ENCODE results near the gene RACGAP1.

Gene RACGAP1

DNA sequence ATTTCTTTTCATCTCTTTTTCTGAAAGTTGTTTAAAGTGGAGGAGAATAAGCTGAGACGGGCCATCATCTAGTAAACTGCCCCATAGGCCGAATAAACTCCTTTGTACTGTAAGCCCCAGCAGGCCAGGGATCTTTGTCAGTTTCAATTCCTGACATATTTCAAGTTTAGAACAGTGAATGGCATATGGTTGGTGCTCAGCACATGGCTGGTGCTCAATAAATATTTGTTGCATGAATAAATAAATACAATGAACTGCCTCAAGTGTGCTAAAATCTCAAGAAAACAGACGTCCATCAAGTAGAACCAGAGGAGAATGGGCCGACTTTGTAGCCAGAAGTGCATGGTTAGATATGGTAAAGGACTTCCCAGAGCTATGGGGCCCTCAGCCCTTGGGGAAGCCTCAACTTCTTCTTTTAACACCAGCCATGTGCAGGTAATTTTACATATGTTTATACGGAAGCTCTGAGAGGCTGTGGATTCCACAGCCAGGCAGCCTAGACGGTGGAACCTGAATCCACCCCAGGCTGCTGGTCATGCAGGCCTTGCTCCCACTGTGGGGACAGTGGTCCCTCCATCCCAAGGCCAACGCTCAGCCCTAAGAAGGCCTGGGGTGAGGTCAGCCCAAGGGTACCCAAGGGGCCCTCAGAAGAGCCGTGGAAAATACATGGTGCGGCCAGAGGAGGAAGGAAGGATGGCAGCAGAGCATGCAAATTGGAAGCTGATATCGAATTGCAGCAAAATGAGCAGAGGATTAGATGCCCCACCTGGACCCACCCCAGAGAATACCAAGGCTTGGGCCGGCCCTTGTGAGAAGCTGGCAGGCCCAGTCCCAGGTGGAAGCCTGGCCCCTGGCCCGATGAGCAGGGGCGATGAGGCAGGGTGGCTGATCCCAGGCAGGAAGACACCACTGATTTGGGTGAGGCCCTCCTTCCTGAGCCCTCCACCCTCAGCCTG is 83.5 kb downstream of the RACGAP1 start:
- H3K4me3 ChIP-seq (ENCODE audit: insufficient read length, low read depth), result no peak overlapping the region
- peaks cover 19% of the 10 kb centered on the region for H3K27me3 ChIP-seq (ENCODE audit: insufficient read depth, insufficient read length)
- H3K4me1 ChIP-seq (ENCODE audit: insufficient read depth, insufficient read length), result peaks cover 21% of the 10 kb centered on the region
- no peak overlapping the region for H3K9ac ChIP-seq (ENCODE audit: insufficient read length, low read depth)
- H3K9me3 ChIP-seq (ENCODE audit: insufficient read depth, low read length), result no peaks in the 10 kb centered on the region
- no peak for DNase-seq (ENCODE audit: low read depth, low spot score)
- no peak for TF ChIP-seq ZNF274 (IDR thresholded peaks at IDR 0.05; ENCODE audit: low read depth, low read length)
- no peak for TF ChIP-seq SUZ12 (IDR thresholded peaks at IDR 0.05; ENCODE audit: extremely low read depth, insufficient read depth, insufficient read length)
- no peak for TF ChIP-seq YY1 (IDR thresholded peaks at IDR 0.05; ENCODE audit: insufficient read depth, insufficient read length)
- H3K36me3 ChIP-seq (ENCODE audit: insufficient read depth, insufficient read length, low read length), result no peaks in the 10 kb centered on the region

DNA sequence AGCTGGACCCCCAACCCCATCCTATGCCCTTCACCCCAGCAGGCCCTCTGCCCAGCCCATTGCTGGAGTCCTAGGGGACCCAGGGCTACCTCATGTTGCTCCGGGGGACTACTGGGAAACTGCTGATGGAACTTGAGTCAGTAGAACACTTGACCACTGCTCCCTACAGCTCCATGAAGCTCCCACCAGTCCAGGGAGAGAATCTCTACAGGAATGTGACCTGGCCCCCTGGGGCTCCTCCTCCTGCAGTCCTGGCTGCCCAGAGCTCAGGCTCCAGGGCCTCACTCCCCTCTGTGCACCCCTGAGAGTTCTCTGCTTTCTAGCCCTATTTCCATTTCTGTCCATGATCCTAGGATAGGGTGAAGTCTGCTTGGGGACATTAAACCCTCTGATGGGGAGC is 85.6 kb downstream of the RACGAP1 start:
- no peak overlapping the region for H3K9ac ChIP-seq (ENCODE audit: insufficient read length, low read depth)
- H3K27me3 ChIP-seq (ENCODE audit: insufficient read depth, insufficient read length), result peaks cover 12% of the 10 kb centered on the region
- H3K4me3 ChIP-seq (ENCODE audit: insufficient read length, low read depth), result no peak overlapping the region
- no peak for TF ChIP-seq ZNF274 (IDR thresholded peaks at IDR 0.05; ENCODE audit: low read depth, low read length)
- H3K9me3 ChIP-seq (ENCODE audit: insufficient read depth, low read length), result no peaks in the 10 kb centered on the region
- no peaks in the 10 kb centered on the region for H3K36me3 ChIP-seq (ENCODE audit: insufficient read depth, insufficient read length, low read length)
- peaks cover 21% of the 10 kb centered on the region for H3K4me1 ChIP-seq (ENCODE audit: insufficient read depth, insufficient read length)
- no peak for DNase-seq (ENCODE audit: low read depth, low spot score)

DNA sequence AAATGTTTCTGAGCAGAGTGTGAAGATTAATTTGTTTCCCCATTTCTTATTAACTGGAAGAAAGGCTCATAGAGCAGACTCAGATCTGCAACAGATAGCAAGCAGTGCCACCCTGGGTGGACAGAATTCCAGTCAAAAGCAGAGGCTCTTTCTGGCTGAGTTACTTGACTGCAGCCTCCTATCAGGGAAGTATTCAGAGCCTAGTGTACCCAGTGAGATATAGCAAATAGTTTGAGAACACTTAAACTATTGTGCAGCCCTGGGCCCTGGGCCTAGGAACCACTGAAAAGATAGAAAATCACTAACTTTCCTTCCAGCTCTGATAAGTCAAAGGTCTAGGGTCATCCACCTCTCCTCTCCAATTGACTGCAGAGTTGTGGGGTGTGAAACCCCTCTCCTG is 86.0 kb downstream of the RACGAP1 start:
- Histone ChIP-seq H3K9me3 (ENCODE audit: insufficient read depth, low read length) (no peaks in the 10 kb centered on the region), H3K27me3 (ENCODE audit: insufficient read depth, insufficient read length) (peaks cover 8% of the 10 kb centered on the region), H3K9ac (ENCODE audit: insufficient read length, low read depth) (no peak overlapping the region), H3K36me3 (ENCODE audit: insufficient read depth, insufficient read length, low read length) (no peaks in the 10 kb centered on the region), H3K4me1 (ENCODE audit: insufficient read depth, insufficient read length) (peaks cover 21% of the 10 kb centered on the region), H3K4me3 (ENCODE audit: insufficient read length, low read depth) (no peak overlapping the region)
- no peak for DNase-seq (ENCODE audit: low read depth, low spot score)
- TF ChIP-seq SUZ12 (IDR thresholded peaks at IDR 0.05; ENCODE audit: extremely low read depth, insufficient read depth, insufficient read length) (no peak), YY1 (IDR thresholded peaks at IDR 0.05; ENCODE audit: insufficient read depth, insufficient read length) (no peak), ZNF274 (IDR thresholded peaks at IDR 0.05; ENCODE audit: low read depth, low read length) (no peak)

Measured in NT2/D1 (cell line).